Cortex of kidney (tissue), 1 donor: Measurements from ENCODE around the gene SLC25A21.

Experiments
- DNase-seq: peaks from one replicate; lab custom pipeline; 2025; lab: John Stamatoyannopoulos, UW

The SLC25A21 gene

GRCh38 chr14:36647824-36648753, 524.3 kb downstream of the SLC25A21 start:
- no peak for DNase-seq

GRCh38 chr14:36647417-36647823, 525.0 kb downstream of the SLC25A21 start:
- DNase-seq, result no peak

GRCh38 chr14:36646664-36647416, 525.6 kb downstream of the SLC25A21 start:
- no peak for DNase-seq

- no peak for DNase-seq
Measured at GRCh38 chr14:36633580-36633979, 538.8 kb downstream of the SLC25A21 start.
